Uterus (tissue), 4 donors: ENCODE data around the gene LPAR1. TPM values are rescaled to one million over a fixed set of nuclear protein-coding genes. Genes with fewer than 3 reads are reported as not detected.

ENCODE experiments used
- DNase-seq, 2 donors: peaks; one replicate each; pipeline ENCODE4 v3.0.0-alpha.2; 2019 to 2020
- H3K27ac ChIP-seq, 2 donors: fragments of 200-600 bp; sonication (generic); 1 replicate in 1 of 2; 2 replicates in 1 of 2; pipeline ENCODE4 v1.5.1; 2016 to 2018
- H3K27me3 ChIP-seq, 2 donors: fragments of 200-600 bp; sonication (generic); one replicate each; pipeline ENCODE4 v1.5.1; 2018 to 2019; ENCODE audit warnings: control low read depth in 1 of 2
- H3K36me3 ChIP-seq, 2 donors: fragments of 200-600 bp; sonication (generic); one replicate each; pipeline ENCODE4 v1.5.1; 2019; ENCODE audit warnings: control low read depth in 1 of 2
- H3K4me1 ChIP-seq, 2 donors: fragments of 200-600 bp; sonication (generic); one replicate each; pipeline ENCODE4 v1.5.1; 2018 to 2019; ENCODE audit warnings: control low read depth in 1 of 2
- H3K4me3 ChIP-seq, 2 donors: fragments of 200-600 bp; sonication (generic); 1 replicate in 1 of 2; 2 replicates in 1 of 2; pipeline ENCODE4 v1.5.1; 2018 to 2019; ENCODE audit warnings: mild to moderate bottlenecking in 1 of 2
- H3K9me3 ChIP-seq, 2 donors: fragments of 200-600 bp; sonication (generic); one replicate each; pipeline ENCODE4 v1.5.1; 2019; ENCODE audit warnings: control low read depth in 1 of 2
- POLR2A ChIP-seq, 2 donors: fragments of 450-650 bp; IDR thresholded peaks; one replicate each; pipeline ENCODE4 v1.6.1; 2016; ENCODE audit warnings: antibody characterized with exemption in 2 of 2, mild to moderate bottlenecking in 1 of 2, moderate library complexity in 1 of 2
- intact Hi-C: fragments of 100-400 bp; cut with DNase I; formaldehyde crosslinking; loops from one replicate; pipeline ENCODE4 v1.15.1; 2023; ENCODE audit warnings: low total_unique reads
- total RNA-seq, 4 donors: library from RNA; depleted of rRNA in 3 of 4; stranded (reverse); fragments of >200 nt in 3 of 4; gene quantifications; one replicate each; pipeline versions ENCODE4 v1.1.0 to v1.2.4, GENCODE V29; 2014 to 2023
- TF ChIP-seq, protein P1 (sequence below), 4 experiments: fragments of 200-600 bp in 2 of 4; fragments of 450-650 bp in 2 of 4; sonication (generic) in 2 of 4; IDR thresholded peaks; one replicate each; pipeline ENCODE4 v1.5.1; 2016 to 2019; ENCODE audit warnings: antibody characterized with exemption in 4 of 4, mild to moderate bottlenecking in 2 of 4, moderate library complexity in 1 of 4
- donor health status: DM: yes; HTN: yes; CAD: no.

Gene LPAR1
- total RNA-seq, 4 donors from 2014 or later = 12.3 to 68.0 (median 51.0) TPM

DNA sequence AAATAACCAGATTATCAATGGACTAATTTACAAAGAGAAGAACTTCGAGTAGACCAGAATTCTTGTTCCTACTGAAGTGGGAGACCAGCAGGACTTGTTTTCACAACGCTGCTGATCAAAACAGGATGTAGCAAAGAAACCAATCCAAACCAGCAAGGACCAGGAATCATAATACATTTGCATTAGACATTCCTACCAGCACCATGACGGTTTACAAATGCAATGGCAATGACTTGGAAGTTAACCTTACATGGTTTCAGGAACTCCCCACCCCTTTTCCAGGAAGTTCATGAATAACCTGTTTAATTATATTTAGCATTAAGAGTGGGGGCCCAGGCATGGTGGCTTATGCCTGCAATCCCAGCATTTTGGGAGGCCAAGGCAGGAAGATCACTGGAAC, 100.0 kb downstream of the LPAR1 start:
- Histone ChIP-seq H3K27me3 (no peaks in the 10 kb centered on the region), H3K4me1 (no peaks in the 10 kb centered on the region), H3K4me3 (no peak overlapping the region), H3K36me3 (no peaks in the 10 kb centered on the region), H3K9me3 (no peaks in the 10 kb centered on the region), H3K27ac (no peak overlapping the region)
- intact Hi-C loops = no loop called here
- TF ChIP-seq, protein P1, sequence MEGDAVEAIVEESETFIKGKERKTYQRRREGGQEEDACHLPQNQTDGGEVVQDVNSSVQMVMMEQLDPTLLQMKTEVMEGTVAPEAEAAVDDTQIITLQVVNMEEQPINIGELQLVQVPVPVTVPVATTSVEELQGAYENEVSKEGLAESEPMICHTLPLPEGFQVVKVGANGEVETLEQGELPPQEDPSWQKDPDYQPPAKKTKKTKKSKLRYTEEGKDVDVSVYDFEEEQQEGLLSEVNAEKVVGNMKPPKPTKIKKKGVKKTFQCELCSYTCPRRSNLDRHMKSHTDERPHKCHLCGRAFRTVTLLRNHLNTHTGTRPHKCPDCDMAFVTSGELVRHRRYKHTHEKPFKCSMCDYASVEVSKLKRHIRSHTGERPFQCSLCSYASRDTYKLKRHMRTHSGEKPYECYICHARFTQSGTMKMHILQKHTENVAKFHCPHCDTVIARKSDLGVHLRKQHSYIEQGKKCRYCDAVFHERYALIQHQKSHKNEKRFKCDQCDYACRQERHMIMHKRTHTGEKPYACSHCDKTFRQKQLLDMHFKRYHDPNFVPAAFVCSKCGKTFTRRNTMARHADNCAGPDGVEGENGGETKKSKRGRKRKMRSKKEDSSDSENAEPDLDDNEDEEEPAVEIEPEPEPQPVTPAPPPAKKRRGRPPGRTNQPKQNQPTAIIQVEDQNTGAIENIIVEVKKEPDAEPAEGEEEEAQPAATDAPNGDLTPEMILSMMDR (IDR thresholded peaks at IDR 0.05) = no peak
- no peak for TF ChIP-seq POLR2A (IDR thresholded peaks at IDR 0.05)
- no peak for DNase-seq

DNA sequence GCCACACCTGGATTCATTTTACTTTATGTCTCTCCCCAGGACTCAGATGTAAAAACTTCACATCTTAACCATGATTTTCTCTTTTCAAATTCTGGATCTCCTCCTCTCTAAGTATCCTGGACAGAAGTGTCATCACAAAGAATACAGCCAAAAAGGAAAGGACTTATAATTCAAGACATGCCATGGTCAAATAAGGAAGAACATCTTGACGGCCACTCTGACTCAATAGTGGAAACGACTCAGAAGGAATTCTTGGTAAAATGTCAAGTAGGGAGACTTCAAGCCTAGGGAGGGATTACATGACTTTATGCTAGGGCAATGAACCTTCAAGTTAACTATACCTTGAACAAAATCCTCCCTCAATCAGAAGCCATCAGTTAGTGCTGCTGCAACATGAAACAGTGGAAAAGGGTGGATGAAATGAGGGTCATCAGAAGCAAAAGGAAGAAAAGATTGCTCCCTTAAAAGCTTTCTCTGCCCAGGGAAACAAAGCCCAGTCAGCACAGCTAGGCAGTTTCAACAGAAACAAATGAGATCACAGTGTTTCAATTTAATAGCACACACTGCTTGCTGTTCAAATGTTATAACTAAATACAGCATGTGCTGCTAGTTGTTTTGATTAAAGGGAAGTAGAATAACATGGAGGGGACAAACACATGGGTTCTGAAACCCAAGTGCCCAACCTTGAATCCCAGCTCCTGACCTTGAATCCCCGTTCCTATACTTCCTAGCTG, 101.4 kb downstream of the LPAR1 start:
- H3K4me3 ChIP-seq = no peak overlapping the region
- H3K27me3 ChIP-seq = no peaks in the 10 kb centered on the region
- H3K9me3 ChIP-seq = no peaks in the 10 kb centered on the region
- no peak overlapping the region for H3K27ac ChIP-seq
- no peak for DNase-seq
- TF ChIP-seq, protein P1 (IDR thresholded peaks at IDR 0.05) = no peak
- TF ChIP-seq POLR2A (IDR thresholded peaks at IDR 0.05) = no peak
- no peaks in the 10 kb centered on the region for H3K36me3 ChIP-seq
- intact Hi-C loops = no loop called here
- no peaks in the 10 kb centered on the region for H3K4me1 ChIP-seq

DNA sequence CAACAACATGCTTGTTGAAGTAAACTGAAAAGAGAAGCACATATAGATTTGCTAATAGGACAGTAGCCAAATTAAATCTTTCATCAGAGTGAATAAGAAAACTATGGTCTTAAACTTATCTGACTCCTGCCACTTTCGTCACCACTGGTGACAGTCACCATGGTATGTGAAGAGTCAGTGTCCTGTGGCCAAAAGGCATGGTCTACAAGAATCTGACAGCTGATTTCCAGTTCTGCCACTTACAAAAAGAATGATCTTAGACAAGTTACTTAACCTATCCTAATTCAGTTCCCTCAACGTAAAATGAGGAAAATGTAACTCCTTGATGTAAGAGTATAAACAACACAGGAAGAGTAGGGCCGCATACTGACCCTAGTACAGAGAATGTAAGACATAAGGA, 102.0 kb downstream of the LPAR1 start:
- H3K4me1 ChIP-seq = no peaks in the 10 kb centered on the region
- intact Hi-C loops = no loop called here

DNA sequence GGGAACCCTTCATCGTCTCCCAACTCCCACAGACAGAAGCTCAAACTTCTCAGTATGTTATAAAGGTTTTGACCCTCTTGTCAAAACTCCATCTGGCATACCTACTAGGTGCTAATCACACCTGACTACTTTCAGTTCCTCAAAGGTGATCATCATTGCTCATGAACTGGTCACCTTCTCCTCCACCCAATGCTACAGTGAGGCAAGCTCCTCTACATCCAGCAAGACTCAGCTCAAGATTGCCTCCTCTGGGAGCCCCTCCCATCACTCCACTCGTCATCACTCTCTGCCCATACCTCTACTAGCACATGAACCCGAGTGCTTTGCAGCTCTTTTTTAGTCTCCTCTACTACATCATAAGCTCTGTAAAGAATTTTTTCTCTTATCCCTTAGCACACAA, 102.4 kb downstream of the LPAR1 start:
- intact Hi-C loops = no loop called here
- H3K36me3 ChIP-seq = no peaks in the 10 kb centered on the region
- no peak for TF ChIP-seq POLR2A (IDR thresholded peaks at IDR 0.05)
- TF ChIP-seq, protein P1 (IDR thresholded peaks at IDR 0.05) = no peak
- H3K9me3 ChIP-seq = no peaks in the 10 kb centered on the region
- no peak overlapping the region for H3K4me3 ChIP-seq
- no peaks in the 10 kb centered on the region for H3K27me3 ChIP-seq
- H3K27ac ChIP-seq = no peak overlapping the region
- H3K4me1 ChIP-seq = no peaks in the 10 kb centered on the region
- DNase-seq = no peak

More for the DNA sequence above, 102.0 kb downstream of the LPAR1 start:
- DNase-seq = no peak
- Histone ChIP-seq H3K36me3 (no peaks in the 10 kb centered on the region), H3K4me3 (no peak overlapping the region), H3K27ac (no peak overlapping the region), H3K27me3 (no peaks in the 10 kb centered on the region), H3K9me3 (no peaks in the 10 kb centered on the region)
- TF ChIP-seq POLR2A (IDR thresholded peaks at IDR 0.05) = no peak
- TF ChIP-seq, protein P1 (IDR thresholded peaks at IDR 0.05) = no peak

DNA sequence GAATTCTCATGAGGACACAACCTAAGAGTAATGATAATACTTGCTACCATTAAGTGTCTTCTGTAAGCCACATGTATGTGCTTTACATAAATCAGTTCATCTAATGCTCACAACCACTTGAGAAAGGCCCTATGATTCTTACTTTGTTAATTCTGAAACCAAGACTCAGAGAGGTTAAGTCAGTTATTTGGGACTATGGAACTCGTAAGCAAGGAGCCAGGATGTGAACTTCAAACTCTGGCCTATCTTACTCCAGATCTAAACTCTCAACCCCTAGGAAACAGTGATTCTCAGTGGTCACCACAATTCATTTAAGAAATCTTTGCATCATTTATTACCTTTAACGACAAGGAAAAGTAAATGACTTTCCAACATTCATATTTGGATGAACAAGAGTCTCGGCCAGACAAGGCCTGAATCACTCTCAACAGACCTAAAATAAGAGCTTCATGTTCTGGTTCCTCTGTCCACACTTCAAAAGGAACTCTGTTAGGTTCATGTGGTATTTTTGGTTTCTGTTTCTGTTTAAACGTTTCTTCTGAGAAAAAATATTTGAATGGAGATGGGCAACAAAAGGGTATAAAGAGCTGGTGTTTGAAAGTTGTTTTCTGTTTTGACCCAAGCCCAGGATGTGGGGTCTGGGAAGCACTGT, 104.8 kb downstream of the LPAR1 start:
- H3K36me3 ChIP-seq = no peaks in the 10 kb centered on the region
- no peaks in the 10 kb centered on the region for H3K9me3 ChIP-seq
- no peaks in the 10 kb centered on the region for H3K4me1 ChIP-seq
- H3K4me3 ChIP-seq = no peak overlapping the region
- no peak for DNase-seq
- intact Hi-C loops = no loop called here
- H3K27me3 ChIP-seq = no peaks in the 10 kb centered on the region
- TF ChIP-seq, protein P1 (IDR thresholded peaks at IDR 0.05) = no peak
- no peak for TF ChIP-seq POLR2A (IDR thresholded peaks at IDR 0.05)
- no peak overlapping the region for H3K27ac ChIP-seq
